Kasumi-1 (cell line): ENCODE results near the gene CRYAA.
"Not testable (repeated sequence)": the region's sequence is repeated elsewhere in the genome, so short reads cannot be mapped to it uniquely, and the experiment has no call there.

Experiments used
- DNase-seq, 2 experiments: peaks; one replicate each; lab custom pipeline; 2025; lab: John Stamatoyannopoulos, UW

Gene CRYAA

DNA sequence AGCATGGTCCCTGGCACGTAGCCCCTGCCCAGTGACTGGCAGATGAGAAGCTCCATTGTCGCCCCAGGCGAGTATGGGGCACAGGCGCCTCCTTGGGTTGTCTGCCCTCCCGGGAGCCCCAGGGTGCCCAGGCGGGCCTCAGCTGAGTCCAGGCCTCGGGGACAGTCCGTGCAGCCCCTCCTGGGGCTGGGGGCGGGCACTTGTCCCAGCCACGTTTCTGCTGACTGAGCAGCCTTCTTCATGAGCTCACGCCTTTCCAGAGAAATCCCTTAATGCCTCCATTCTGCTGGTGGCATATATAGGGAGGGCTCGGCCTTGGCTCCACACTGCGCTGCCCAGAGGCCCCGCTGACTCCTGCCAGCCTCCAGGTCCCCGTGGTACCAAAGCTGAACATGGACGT is at the start of gene CRYAA:
Gene CRYAA, plus strand, starts transcription at position 301 of the 400 bp plus-strand sequence. Its CDS starts 92 bp downstream, at position 393.
- DNase-seq = not testable (repeated sequence)

GRCh38 chr21:43130094-43130493 is 38.7 kb upstream of the CRYAA start:
- DNase-seq = not testable (repeated sequence)

DNA sequence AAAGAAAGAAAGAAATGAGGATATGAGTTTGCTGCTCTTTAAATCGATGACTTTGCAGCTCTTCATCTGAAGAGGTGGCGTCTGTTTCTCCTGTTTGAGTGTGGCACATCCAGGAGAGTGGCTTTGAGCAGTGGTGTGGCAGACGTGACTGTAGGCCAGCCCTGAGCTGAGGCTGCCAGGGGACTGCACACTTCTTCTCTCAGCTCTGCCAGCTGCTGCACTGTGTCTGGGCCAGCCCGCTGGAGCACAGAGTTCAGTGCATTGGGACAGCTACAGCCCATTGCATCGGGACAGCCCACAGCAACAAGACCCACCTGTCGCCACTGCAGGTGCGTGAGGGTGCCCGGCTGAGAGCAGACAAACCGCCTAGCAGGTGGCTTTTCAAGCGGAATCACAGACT is 34.3 kb upstream of the CRYAA start:
- DNase-seq = not testable (repeated sequence)

GRCh38 chr21:43138944-43139343 is 29.9 kb upstream of the CRYAA start:
- DNase-seq = not testable (repeated sequence)

DNA sequence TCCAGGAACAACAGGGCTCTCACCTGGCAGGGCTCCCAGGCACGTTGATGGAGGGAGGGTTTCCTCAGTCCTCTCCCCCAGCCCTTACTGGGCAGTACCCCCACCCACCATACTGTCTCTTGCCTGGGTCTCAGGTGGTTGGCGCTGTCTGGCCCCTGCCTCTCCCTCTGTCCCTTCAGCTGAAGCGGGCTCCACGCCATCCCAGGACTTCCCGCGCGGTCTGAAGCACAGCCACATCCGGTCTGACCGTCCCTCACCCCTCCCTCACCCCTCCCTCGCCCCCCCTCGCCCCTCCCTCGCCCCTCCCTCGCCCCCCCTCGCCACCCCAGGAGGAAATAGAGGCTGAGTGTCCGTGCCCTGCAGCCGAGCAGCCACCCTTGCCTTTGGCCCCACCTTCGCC is 27.4 kb upstream of the CRYAA start:
- DNase-seq = not testable (repeated sequence)

DNA sequence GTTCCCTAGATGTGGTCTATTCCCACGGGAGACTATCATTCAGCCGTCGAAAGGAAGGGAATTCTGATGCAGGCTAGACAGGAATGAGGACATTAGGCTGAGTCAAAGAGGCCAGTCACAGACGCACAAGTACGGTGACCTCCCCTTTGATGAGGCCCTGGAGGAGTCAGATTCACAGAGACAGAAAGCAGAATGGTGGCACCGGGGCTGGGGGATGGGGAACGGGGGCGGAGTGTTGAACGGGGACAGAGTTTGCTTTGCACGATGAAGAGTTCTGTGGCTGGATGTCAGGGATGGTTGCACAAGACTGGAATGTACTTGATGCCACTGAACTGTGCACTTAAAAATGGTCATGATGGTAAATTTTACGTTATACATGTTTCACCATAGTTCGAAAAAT is 22.2 kb upstream of the CRYAA start:
- not testable (repeated sequence) for DNase-seq

DNA sequence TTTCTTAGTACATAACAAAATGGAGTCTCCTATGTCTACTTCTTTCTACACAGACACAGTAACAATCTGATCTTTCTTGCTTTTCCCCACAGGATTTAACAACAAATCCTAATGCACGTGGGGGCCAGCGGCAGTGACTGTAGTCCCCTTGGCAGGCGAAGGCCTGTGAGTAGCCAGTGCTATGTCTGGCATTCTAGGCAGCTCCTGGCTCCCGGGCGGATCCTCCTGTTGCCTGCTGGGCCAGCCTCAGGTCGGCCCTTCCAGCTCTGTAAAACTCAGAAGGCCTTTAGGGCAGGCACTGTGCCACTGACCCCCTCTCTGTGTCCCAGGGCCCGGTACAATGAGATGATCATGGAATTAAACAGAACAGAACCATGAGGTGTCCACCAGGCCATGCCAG is 20.8 kb upstream of the CRYAA start:
- not testable (repeated sequence) for DNase-seq

DNA sequence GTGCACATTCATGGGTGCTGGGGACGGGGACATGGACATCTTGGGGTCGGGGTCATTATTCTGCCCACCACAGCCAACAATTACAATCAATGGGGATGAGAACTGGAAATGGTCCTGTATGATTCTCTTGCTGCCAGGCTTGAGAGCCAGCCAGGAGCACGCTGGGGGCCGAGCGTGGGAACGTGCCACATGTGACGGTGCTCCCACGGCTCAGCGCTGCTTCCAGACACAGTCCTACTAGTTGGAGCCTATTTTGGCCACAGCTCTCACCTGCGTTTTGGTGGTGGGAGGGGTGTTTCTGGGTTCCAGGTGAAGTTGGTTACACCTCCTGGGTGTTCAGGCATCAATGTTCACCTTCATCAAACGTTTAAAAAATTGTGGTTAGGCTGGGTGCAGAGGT is 19.5 kb upstream of the CRYAA start:
- not testable (repeated sequence) for DNase-seq

DNA sequence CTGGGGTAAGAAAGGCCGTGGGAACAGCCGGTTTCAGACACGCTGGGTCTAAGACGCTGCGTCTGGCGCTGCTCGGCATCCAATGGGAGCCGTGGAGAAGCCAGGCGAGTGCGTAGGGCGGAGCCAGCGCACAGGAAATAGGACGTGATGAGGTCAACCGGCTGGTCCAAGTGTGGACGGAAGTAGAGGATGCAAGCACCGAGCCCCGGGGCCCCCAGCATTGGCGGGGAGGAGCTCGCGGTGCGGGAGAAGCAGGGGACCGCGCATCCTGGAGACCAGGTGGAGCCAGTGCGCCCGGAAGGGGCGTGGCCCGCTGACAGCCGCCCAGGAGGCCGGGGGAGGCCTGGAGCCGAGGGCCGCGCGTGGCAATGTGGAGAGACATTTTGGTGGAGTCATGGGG is 15.2 kb upstream of the CRYAA start:
- DNase-seq = not testable (repeated sequence)

GRCh38 chr21:43159279-43160175 is 9.3 kb upstream of the CRYAA start:
- not testable (repeated sequence) for DNase-seq

- DNase-seq = not testable (repeated sequence)
Observed at GRCh38 chr21:43161826-43162707, 6.7 kb upstream of the CRYAA start.

GRCh38 chr21:43162708-43163205 is 6.1 kb upstream of the CRYAA start:
- DNase-seq = not testable (repeated sequence)

- not testable (repeated sequence) for DNase-seq
Observed at GRCh38 chr21:43164823-43165222, 4.0 kb upstream of the CRYAA start.

DNA sequence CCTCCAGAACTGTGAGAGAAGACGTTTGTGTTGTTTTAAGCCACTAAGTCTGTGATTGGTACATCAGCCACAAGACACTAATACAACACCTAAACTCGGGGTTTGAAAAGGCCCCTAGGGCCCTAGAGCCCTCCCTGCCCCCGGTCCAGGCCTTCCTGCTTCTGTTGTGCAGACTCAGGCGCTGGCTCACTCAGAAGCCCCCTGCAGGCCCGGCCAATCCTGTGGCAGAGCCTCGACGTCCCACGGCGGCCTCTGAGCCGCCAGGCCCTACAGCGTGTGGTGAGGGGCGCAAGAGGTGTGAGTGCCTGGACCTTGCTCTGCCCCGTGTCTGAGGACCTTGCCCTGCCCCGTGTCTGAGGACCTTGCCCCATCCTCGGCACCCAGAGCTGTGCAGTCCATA is 3.1 kb upstream of the CRYAA start:
- not testable (repeated sequence) for DNase-seq

- not testable (repeated sequence) for DNase-seq
Observed at GRCh38 chr21:43169230-43169886, 550 bp downstream of the CRYAA start.

GRCh38 chr21:43169891-43170290 is 1.1 kb downstream of the CRYAA start:
- DNase-seq = not testable (repeated sequence)

DNA sequence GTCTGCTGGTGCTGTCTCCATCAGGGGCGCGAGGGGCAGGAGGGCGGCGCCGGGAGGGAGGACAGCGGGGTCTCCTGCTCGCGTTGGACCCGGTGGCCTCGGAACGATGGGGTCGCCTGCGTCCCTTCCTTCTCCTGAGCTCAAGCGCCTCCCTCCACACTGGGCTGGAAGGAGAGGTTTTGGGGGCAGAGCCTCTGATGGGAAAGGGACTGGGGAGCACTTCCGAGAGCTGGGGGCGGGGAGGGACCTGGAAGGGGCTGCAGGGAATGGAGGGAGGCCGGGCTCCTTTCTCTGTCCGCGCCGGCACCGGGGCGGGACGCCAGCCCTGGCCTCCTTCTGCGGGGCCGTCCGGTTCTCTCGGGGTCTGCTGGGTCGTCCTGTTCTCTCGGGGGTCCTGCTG is 4.0 kb downstream of the CRYAA start:
- not testable (repeated sequence) for DNase-seq

DNA sequence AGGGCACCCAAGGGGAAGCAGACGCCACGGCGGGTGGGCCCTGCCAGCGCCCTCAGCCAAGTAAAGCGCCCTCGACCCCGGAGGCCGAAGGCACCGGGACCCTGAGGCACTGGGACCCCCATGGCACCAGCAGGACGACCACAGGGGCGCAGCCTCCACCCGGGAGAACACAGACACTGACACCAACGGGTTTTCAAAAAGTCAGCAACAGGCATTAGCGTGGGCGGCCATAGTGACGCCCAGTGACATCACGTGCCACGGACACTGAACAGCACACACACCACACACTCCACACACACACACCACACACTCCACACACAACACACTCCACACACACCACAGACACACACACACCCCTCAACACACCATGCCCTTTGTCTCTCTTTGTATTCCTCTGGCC is 4.6 kb downstream of the CRYAA start:
- not testable (repeated sequence) for DNase-seq

- DNase-seq = not testable (repeated sequence)
Observed at GRCh38 chr21:43173930-43174329, 5.1 kb downstream of the CRYAA start.

GRCh38 chr21:43174998-43175397 is 6.2 kb downstream of the CRYAA start:
- DNase-seq = not testable (repeated sequence)

DNA sequence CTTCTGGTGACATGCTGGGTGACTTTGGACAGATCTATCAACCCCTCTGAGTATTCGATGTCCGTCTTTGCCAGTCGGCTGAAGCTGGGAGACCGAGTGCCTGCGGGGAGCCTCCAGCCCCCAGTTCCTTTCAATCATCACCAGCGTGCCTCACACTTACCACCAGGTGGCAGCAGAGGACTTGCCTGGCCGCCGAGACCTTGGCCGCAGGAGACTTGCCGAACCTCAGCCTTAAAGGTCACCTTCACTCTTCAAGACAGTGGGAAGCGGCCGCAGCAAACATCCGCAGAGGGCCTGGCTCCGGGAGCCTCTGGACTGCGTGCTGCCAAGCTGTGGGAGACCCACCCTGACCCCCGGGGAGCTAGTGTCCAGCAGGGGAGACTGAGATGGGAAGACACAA is 7.8 kb downstream of the CRYAA start:
- not testable (repeated sequence) for DNase-seq
